ENCODE data around the gene IL11. TPM values are rescaled to one million over a fixed set of nuclear protein-coding genes. Genes with fewer than 3 reads are reported as not detected.

IL11 gene
- total RNA-seq, 1 experiment from 2014 or later, result 3.9 TPM

- peaks cover 11 to 28% of the 10 kb centered on the region in 2 experiments for H3K4me1 Mint-ChIP-seq
- H3K9me3 ChIP-seq (ENCODE audit: control insufficient read depth, low read depth, low read length), result no peaks in the 10 kb centered on the region
- no CpG with 5 or more reads among the region's 8 CpGs for WGBS (ENCODE audit: extremely low coverage, insufficient read length, low lambda C conversion rate)
- H4K8ac ChIP-seq (replicated peaks; ENCODE audit: insufficient read length, low read depth, low read length), result no peak overlapping the region
- H3K27ac ChIP-seq (ENCODE audit: insufficient read length, low read depth, low read length), result no peak overlapping the region
- no peak overlapping the region for H3K4ac ChIP-seq (ENCODE audit: low read depth, low read length)
- peaks cover 11% of the 10 kb centered on the region for H3K27me3 Mint-ChIP-seq (ENCODE audit: low read depth)
- no peak for TF ChIP-seq CTCF (conservative IDR thresholded peaks at IDR 0.05)
- H2BK120ac ChIP-seq (ENCODE audit: low read depth, low read length, poor library complexity, severe bottlenecking), result no peak overlapping the region
- peaks cover 0 to under 1% (median 0%) of the 10 kb centered on the region in 3 experiments; a peak in 2 of 7 replicates for H3K36me3 Mint-ChIP-seq (ENCODE audit: insufficient read depth in 1 of 3, low read depth in 3 of 3)
- H2BK12ac ChIP-seq (ENCODE audit: insufficient read length, low read depth, low read length), result no peak overlapping the region
- no peak overlapping the region for H3K27ac Mint-ChIP-seq
- no peak overlapping the region for H4K5ac ChIP-seq (ENCODE audit: insufficient read length, low read depth, low read length)
- H4K20me1 ChIP-seq (ENCODE audit: control insufficient read depth, insufficient read depth, insufficient read length), result no peaks in the 10 kb centered on the region
- H3K4me2 ChIP-seq (ENCODE audit: insufficient read depth, insufficient read length, low read length), result no peak overlapping the region
- no peak overlapping the region for H3K9ac ChIP-seq (ENCODE audit: extremely low read depth, insufficient read length, low read length)
- H3K18ac ChIP-seq (ENCODE audit: insufficient read length, low read depth, low read length), result no peak overlapping the region
- H3T11ph ChIP-seq (ENCODE audit: low read length), result no peak overlapping the region
- no peaks in the 10 kb centered on the region for H3K4me1 ChIP-seq (ENCODE audit: insufficient read depth, low read length)
- peak overlapping the region in 1 of 2 experiments; percentile 49; a peak in 1 of 5 replicates for H3K4me3 Mint-ChIP-seq
- no peaks in the 10 kb centered on the region for H3K79me2 ChIP-seq (ENCODE audit: insufficient read depth, low read length)
- no peak overlapping the region for H2BK15ac ChIP-seq (ENCODE audit: low read depth, low read length)
- no peaks in the 10 kb centered on the region for H3K23me2 ChIP-seq (ENCODE audit: insufficient read length, low read depth, low read length, poor library complexity, severe bottlenecking)
- H3K23ac ChIP-seq (ENCODE audit: insufficient read length, low read depth, low read length), result no peak overlapping the region
- H4K91ac ChIP-seq (ENCODE audit: insufficient read length, low read depth, low read length), result no peak overlapping the region
- H3K14ac ChIP-seq (ENCODE audit: insufficient read depth, low read length), result no peak overlapping the region; the same call in 1 of the 2 replicates
- no peak overlapping the region for H2BK20ac ChIP-seq (ENCODE audit: low read depth, low read length, poor library complexity, severe bottlenecking)
- no peaks in the 10 kb centered on the region for H3K79me1 ChIP-seq (ENCODE audit: insufficient read depth, low read depth, low read length, poor library complexity, severe bottlenecking)
- H2BK5ac ChIP-seq (ENCODE audit: insufficient read length, low read length), result no peak overlapping the region
- H2AFZ ChIP-seq (ENCODE audit: low read length), result no peak overlapping the region
- no peaks in the 10 kb centered on the region; the same call in 1 of the 2 replicates for H3K27me3 ChIP-seq (ENCODE audit: insufficient read depth, low read length)
- DNase-seq, result peak; percentile 37
- no peaks in the 10 kb centered on the region; a peak in 1 of 5 replicates for H3K9me3 Mint-ChIP-seq
- H3K56ac ChIP-seq (ENCODE audit: insufficient read length, low read depth, low read length), result no peak overlapping the region
- no peak overlapping the region for H2AK5ac ChIP-seq (ENCODE audit: insufficient read length, low read length)
These were observed 53.6 kb downstream of the IL11 start for GRCh38 chr19:55316646-55317045.

Measured in H9 (cell line).